DOHH2 (cell line): ENCODE measurements around the gene TES.
"Not testable (repeated sequence)": the region's sequence is repeated elsewhere in the genome, so short reads cannot be mapped to it uniquely, and the experiment has no call there.

Experiments
- H3F3A ChIP-seq: fragments of 200-600 bp; sonication (generic), shearing (Covaris generic); 2 replicates; pipeline ENCODE4 v1.6.0; 2016; ENCODE audit warnings: antibody characterized with exemption, mild to moderate bottlenecking; ENCODE audit not compliant: control insufficient read depth, insufficient read depth
- H3K27ac ChIP-seq: fragments of 200-600 bp; sonication (generic); 2 replicates; pipeline ENCODE4 v1.5.1; 2014; ENCODE audit warnings: low read depth, mild to moderate bottlenecking, low read length, moderate library complexity
- H3K27me3 ChIP-seq: fragments of 200-600 bp; sonication (generic); 2 replicates; pipeline ENCODE4 v1.6.1; 2014; ENCODE audit warnings: mild to moderate bottlenecking, low read length, mixed read lengths; ENCODE audit not compliant: control insufficient read depth
- H3K36me3 ChIP-seq: fragments of 200-600 bp; sonication (generic); 2 replicates; pipeline ENCODE4 v1.6.1; 2014; ENCODE audit warnings: mild to moderate bottlenecking, low read length, moderate library complexity, mixed read lengths; ENCODE audit not compliant: control insufficient read depth
- H3K4me1 ChIP-seq: fragments of 200-600 bp; sonication (generic); 2 replicates; pipeline ENCODE4 v1.6.1; 2014; ENCODE audit warnings: mild to moderate bottlenecking, low read length, mixed read lengths; ENCODE audit not compliant: control insufficient read depth
- H3K4me2 ChIP-seq: fragments of 200-600 bp; sonication (generic); 2 replicates; pipeline ENCODE4 v1.6.0; 2014; ENCODE audit warnings: mild to moderate bottlenecking, low read length, moderate library complexity
- H3K4me3 ChIP-seq: fragments of 200-600 bp; sonication (generic); 2 replicates; pipeline ENCODE4 v1.5.1; 2014; ENCODE audit warnings: mild to moderate bottlenecking, low read length, mixed read lengths
- H3K79me2 ChIP-seq: fragments of 200-600 bp; sonication (generic); 2 replicates; pipeline ENCODE4 v1.6.1; 2014; ENCODE audit warnings: mild to moderate bottlenecking, low read length, mixed read lengths; ENCODE audit not compliant: control insufficient read depth
- H3K9me2 ChIP-seq: fragments of 200-600 bp; sonication (generic); replicated peaks from 2 replicates; pipeline ENCODE4 v1.6.1; 2014; ENCODE audit warnings: mild to moderate bottlenecking, low read length, mixed read lengths; ENCODE audit not compliant: control insufficient read depth
- H3K9me3 ChIP-seq: fragments of 200-600 bp; sonication (generic); 2 replicates; pipeline ENCODE4 v1.6.1; 2014; ENCODE audit warnings: antibody characterized with exemption, low read length, mixed read lengths; ENCODE audit not compliant: control insufficient read depth, insufficient read depth
- H4K20me1 ChIP-seq: fragments of 200-600 bp; sonication (generic); 2 replicates; pipeline ENCODE4 v1.6.0; 2014; ENCODE audit warnings: low read depth, mild to moderate bottlenecking, antibody characterized with exemption, low read length, moderate library complexity; ENCODE audit not compliant: control insufficient read depth, insufficient read depth
- EZH2phosphoT487 ChIP-seq: fragments of 200-600 bp; sonication (generic); IDR thresholded peaks from 2 replicates; pipeline ENCODE4 v1.6.1; 2017; ENCODE audit warnings: borderline replicate concordance, mild to moderate bottlenecking, antibody characterized with exemption, low read length, moderate library complexity, mixed read lengths
- TF ChIP-seq, protein P1 (sequence below): fragments of 200-600 bp; sonication (generic); IDR thresholded peaks from one replicate; pipeline ENCODE4 v1.5.1; 2014; ENCODE audit warnings: antibody characterized with exemption, mild to moderate bottlenecking, low read depth, low read length; ENCODE audit not compliant: poor library complexity, severe bottlenecking

TES gene

DNA sequence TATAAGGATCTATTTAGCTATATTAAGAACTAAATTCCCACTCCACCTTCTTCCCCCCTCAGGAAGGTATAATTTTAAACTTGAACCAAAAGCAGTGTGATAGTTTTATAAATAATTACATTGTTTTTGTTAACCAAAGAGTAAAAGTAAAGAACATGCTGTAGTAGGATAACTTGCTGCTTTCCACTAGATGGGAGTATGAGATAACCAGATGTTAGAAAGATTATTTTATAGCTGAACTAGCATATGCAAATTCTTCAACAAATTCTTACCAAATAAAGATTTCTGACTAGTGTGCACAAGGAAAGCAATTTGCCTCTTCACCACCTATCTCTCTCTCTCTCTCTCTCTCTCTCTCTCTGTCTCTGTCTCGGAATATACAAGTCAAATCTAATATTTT is 31.8 kb downstream of the TES start:
- Histone ChIP-seq H3K27me3 (no peaks in the 10 kb centered on the region), H4K20me1 (no peaks in the 10 kb centered on the region), H3K4me1 (peaks cover 4% of the 10 kb centered on the region; the same call in 1 of the 2 replicates), H3K4me3 (no peak overlapping the region), H3K36me3 (peaks cover 27% of the 10 kb centered on the region), H3F3A (no peaks in the 10 kb centered on the region), H3K9me3 (peaks cover 8% of the 10 kb centered on the region), H3K4me2 (no peak overlapping the region), H3K9me2 (no peaks in the 10 kb centered on the region), H3K27ac (no peak overlapping the region), H3K79me2 (no peaks in the 10 kb centered on the region)
- TF ChIP-seq EZH2phosphoT487, result no peak
- TF ChIP-seq, protein P1, sequence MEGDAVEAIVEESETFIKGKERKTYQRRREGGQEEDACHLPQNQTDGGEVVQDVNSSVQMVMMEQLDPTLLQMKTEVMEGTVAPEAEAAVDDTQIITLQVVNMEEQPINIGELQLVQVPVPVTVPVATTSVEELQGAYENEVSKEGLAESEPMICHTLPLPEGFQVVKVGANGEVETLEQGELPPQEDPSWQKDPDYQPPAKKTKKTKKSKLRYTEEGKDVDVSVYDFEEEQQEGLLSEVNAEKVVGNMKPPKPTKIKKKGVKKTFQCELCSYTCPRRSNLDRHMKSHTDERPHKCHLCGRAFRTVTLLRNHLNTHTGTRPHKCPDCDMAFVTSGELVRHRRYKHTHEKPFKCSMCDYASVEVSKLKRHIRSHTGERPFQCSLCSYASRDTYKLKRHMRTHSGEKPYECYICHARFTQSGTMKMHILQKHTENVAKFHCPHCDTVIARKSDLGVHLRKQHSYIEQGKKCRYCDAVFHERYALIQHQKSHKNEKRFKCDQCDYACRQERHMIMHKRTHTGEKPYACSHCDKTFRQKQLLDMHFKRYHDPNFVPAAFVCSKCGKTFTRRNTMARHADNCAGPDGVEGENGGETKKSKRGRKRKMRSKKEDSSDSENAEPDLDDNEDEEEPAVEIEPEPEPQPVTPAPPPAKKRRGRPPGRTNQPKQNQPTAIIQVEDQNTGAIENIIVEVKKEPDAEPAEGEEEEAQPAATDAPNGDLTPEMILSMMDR, result no peak

DNA sequence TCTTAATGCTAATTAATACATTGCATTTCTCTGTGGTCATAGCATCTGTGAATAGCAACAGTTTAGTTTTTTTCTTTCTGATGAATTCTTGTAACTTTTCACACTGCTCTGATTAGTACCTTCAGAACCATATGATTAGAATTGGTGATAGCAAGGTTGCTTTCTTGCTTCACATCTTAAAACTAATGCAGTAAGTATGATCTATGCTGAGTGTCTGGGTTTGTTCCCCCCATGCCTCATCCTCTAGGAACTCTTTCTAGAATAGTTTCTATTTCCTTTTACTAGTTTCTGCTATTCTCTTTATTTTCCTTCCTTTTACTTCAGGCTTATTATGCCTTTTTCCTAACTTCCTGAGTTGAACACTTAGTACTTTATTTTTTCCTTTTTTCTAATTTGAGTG is 32.4 kb downstream of the TES start:
- Histone ChIP-seq H3K4me3 (no peak overlapping the region), H3K4me1 (peaks cover 4% of the 10 kb centered on the region; the same call in 1 of the 2 replicates), H3K4me2 (no peak overlapping the region), H3K27me3 (no peaks in the 10 kb centered on the region), H3K9me3 (peaks cover 8% of the 10 kb centered on the region), H3K36me3 (peaks cover 23% of the 10 kb centered on the region), H3K9me2 (no peaks in the 10 kb centered on the region), H4K20me1 (no peaks in the 10 kb centered on the region), H3K79me2 (no peaks in the 10 kb centered on the region), H3K27ac (no peak overlapping the region), H3F3A (no peaks in the 10 kb centered on the region)
- no peak for TF ChIP-seq EZH2phosphoT487
- TF ChIP-seq, protein P1, result no peak

DNA sequence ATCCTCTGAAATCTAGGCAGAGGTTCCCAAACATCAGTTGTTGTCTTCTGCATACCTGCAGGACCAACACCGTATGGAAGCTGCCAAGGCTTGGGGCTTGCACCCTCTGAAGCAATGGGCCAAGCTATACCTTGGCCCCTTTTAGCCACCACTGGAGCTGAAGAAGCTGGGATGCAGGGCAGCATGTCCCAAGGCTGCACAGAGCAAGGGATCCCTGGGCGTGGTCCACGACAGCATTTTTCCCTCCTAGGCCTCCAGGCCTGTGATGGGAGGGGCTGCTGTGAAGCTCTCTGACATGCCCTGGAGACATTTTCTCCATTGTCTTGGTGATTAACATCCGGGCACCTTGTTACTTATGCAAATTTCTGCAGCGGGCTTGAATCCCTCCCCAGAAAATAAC is 34.5 kb downstream of the TES start:
- not testable (repeated sequence) for H3F3A ChIP-seq, H3K9me2 ChIP-seq, H3K27me3 ChIP-seq, H3K27ac ChIP-seq, H3K79me2 ChIP-seq, H3K9me3 ChIP-seq, H3K4me2 ChIP-seq, H3K4me3 ChIP-seq, H3K4me1 ChIP-seq, H4K20me1 ChIP-seq
- H3K36me3 ChIP-seq, result peaks cover 28% of the 10 kb centered on the region

DNA sequence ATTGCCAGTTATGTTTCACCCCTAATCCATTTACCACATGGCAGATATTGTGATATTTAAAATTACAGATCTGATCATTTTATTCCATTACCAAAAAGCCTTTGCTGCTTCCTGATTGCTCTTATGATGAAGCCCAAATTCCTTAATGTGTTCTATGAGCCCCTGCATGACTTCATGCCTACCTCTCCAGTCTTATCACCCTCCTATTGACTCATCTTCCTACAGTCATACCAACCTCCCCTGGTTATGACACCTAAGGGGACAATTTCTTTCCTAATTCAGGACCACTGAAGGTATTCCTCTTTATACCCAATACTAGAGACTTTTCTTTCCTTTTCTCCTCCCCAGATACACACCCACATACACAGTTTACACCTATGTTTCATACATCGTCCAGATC is 36.0 kb downstream of the TES start:
- Histone ChIP-seq H3K4me1 (peaks cover 4% of the 10 kb centered on the region; the same call in 1 of the 2 replicates), H3K9me2 (no peaks in the 10 kb centered on the region), H3F3A (no peaks in the 10 kb centered on the region), H4K20me1 (no peaks in the 10 kb centered on the region), H3K36me3 (peaks cover 30% of the 10 kb centered on the region), H3K27me3 (no peaks in the 10 kb centered on the region), H3K4me2 (no peak overlapping the region), H3K27ac (no peak overlapping the region), H3K9me3 (peaks cover 8% of the 10 kb centered on the region), H3K4me3 (no peak overlapping the region), H3K79me2 (no peaks in the 10 kb centered on the region)
- TF ChIP-seq EZH2phosphoT487, result no peak
- TF ChIP-seq, protein P1, result no peak
